Tibial artery (tissue), 4 donors: Measurements from ENCODE around the gene SYT8.
"Not testable (repeated sequence)": the region's sequence is repeated elsewhere in the genome, so short reads cannot be mapped to it uniquely, and the experiment has no call there.

Source experiments
- DNase-seq, 2 donors: peaks; one replicate each; pipeline ENCODE4 v3.0.0-alpha.2; 2019
- H3K27ac ChIP-seq, 2 donors: fragments of 200-600 bp; sonication (generic) in 1 of 2; 1 replicate in 1 of 2; 2 replicates in 1 of 2; pipeline ENCODE4 v1.5.1; 2018 to 2019; ENCODE audit warnings: mild to moderate bottlenecking in 1 of 2
- H3K27me3 ChIP-seq, 2 donors: fragments of 200-600 bp; sonication (generic) in 1 of 2; one replicate each; pipeline versions ENCODE4 v1.5.1 to v1.6.0; 2016 to 2019
- H3K36me3 ChIP-seq, 3 donors: fragments of 200-600 bp; sonication (generic) in 2 of 3; one replicate each; pipeline ENCODE4 v1.5.1; 2016 to 2019; ENCODE audit warnings: mild to moderate bottlenecking in 2 of 3
- H3K4me1 ChIP-seq, 4 donors: fragments of 200-600 bp; sonication (generic) in 2 of 4; 1 replicate in 3 of 4; 2 replicates in 1 of 4; pipeline ENCODE4 v1.5.1; 2016 to 2019
- H3K4me3 ChIP-seq, 2 donors: fragments of 200-600 bp; sonication (generic) in 1 of 2; 1 replicate in 1 of 2; 2 replicates in 1 of 2; pipeline ENCODE4 v1.5.1; 2018 to 2019; ENCODE audit warnings: mild to moderate bottlenecking in 2 of 2
- H3K9me3 ChIP-seq, 3 donors: fragments of 200-600 bp; sonication (generic) in 1 of 3; one replicate each; pipeline ENCODE4 v1.5.1; 2016 to 2019
- CTCF ChIP-seq, 2 experiments: fragments of 200-600 bp in 1 of 2; fragments of 450-650 bp in 1 of 2; IDR thresholded peaks; one replicate each; pipeline ENCODE4 v1.5.1; 2017 to 2019; ENCODE audit warnings: antibody characterized with exemption in 2 of 2, mild to moderate bottlenecking in 1 of 2, moderate library complexity in 1 of 2
- intact Hi-C: fragments of 100-400 bp; cut with DNase I; formaldehyde crosslinking; loops from one replicate; pipeline ENCODE4 v1.15.0; 2023; ENCODE audit warnings: low total_unique reads

SYT8 gene

GRCh38 chr11:1875093-1875850, 40.5 kb downstream of the SYT8 start:
- H3K4me3 ChIP-seq = no peak overlapping the region
- H3K4me1 ChIP-seq = peaks cover 0 to 58% (median 29%) of the 10 kb centered on the region in 4 donors
- intact Hi-C loops = loop anchor here (5.0 kb wide), 1 partner anchor 38 kb away; the partner anchor contains the start of gene TNNI2
- peak in 1 of 2 donors; percentile 65 for DNase-seq
- H3K9me3 ChIP-seq = no peaks in the 10 kb centered on the region
- peak overlapping the region; percentile 33 to 68 for H3K27ac ChIP-seq
- peaks cover 0 to 31% of the 10 kb centered on the region in 2 donors for H3K27me3 ChIP-seq
- no peaks in the 10 kb centered on the region for H3K36me3 ChIP-seq
- TF ChIP-seq CTCF (IDR thresholded peaks at IDR 0.05) = no peak

GRCh38 chr11:1875851-1876301, 41.1 kb downstream of the SYT8 start:
- H3K36me3 ChIP-seq, H3K4me3 ChIP-seq, H3K9me3 ChIP-seq: not testable (repeated sequence)
- peak overlapping the region; percentile 50 to 68 for H3K27ac ChIP-seq
- intact Hi-C loops = loop anchor here (5.0 kb wide), 1 partner anchor 39 kb away; the partner anchor contains the start of gene TNNI2
- peaks cover 0 to 58% (median 25%) of the 10 kb centered on the region in 4 donors for H3K4me1 ChIP-seq
- peaks cover 0 to 27% of the 10 kb centered on the region in 2 donors for H3K27me3 ChIP-seq
- peak in 1 of 2 donors; percentile 59 for DNase-seq

DNA sequence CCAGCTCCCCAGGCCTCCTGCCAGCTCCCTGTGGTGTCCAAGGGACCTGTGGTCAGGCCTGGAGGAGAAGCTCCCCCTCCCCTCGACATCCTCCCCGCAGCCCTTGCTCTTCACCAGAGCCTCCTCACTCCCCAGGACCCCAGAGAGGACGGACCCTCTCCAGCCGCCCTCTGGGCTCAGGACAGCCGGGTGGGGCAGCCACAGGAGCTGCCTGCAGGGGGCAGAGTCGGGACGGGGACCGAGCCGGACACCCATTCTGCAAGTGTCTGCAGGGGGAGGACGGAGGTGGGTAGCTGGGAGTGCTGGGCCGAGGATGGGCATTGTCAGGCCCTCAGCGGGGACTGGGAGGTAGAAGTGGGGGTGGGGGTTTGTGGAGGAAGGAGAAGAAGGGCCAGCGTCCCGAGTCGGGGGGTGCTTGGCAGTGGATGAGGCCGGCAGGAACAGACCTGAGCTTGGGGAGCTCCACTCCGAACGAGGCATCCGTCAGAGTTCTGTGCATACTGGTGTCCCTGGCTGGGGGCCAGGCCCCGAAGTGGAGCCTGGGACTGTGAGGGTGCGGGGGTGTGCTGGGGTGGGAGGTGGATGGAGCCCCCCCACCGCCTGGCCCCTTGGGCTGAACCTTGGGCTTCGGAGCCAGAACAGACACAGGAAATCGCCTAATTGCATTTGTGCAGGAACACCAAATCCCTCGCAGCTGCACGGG, 41.7 kb downstream of the SYT8 start:
- TF ChIP-seq CTCF (IDR thresholded peaks at IDR 0.05) = peak; percentile 20 to 32
- peaks cover 0 to 58% (median 25%) of the 10 kb centered on the region in 4 donors for H3K4me1 ChIP-seq
- no peaks in the 10 kb centered on the region for H3K9me3 ChIP-seq
- no peak overlapping the region for H3K4me3 ChIP-seq
- H3K36me3 ChIP-seq = no peaks in the 10 kb centered on the region
- peaks cover 0 to 23% of the 10 kb centered on the region in 2 donors for H3K27me3 ChIP-seq
- DNase-seq = peak; percentile 47 to 80
- intact Hi-C loops = loop anchor here (5.0 kb wide), 1 partner anchor 39 kb away; the partner anchor contains the start of gene TNNI2
- peak overlapping the region; percentile 50 to 68 for H3K27ac ChIP-seq

GRCh38 chr11:1877211-1878136, 42.7 kb downstream of the SYT8 start:
- peak; percentile 53 to 86 for DNase-seq
- Histone ChIP-seq H3K27ac (peak overlapping the region; percentile 50 to 68), H3K36me3 (no peaks in the 10 kb centered on the region), H3K9me3 (no peaks in the 10 kb centered on the region), H3K27me3 (peaks cover 0 to 19% of the 10 kb centered on the region in 2 donors), H3K4me1 (peaks cover 0 to 65% (median 32%) of the 10 kb centered on the region in 4 donors), H3K4me3 (no peak overlapping the region)
- TF ChIP-seq CTCF (IDR thresholded peaks at IDR 0.05) = no peak
- intact Hi-C loops = loop anchor here (5.0 kb wide), 1 partner anchor 40 kb away; the partner anchor contains the start of gene TNNI2

GRCh38 chr11:1878137-1879031, 43.6 kb downstream of the SYT8 start:
- intact Hi-C loops = loop anchor here (5.0 kb wide), 1 partner anchor 41 kb away; the partner anchor contains the start of gene TNNI2
- peak; percentile 19 to 65 for DNase-seq
- H3K4me1 ChIP-seq = peaks cover 0 to 60% (median 32%) of the 10 kb centered on the region in 4 donors

More at GRCh38 chr11:1878137-1879031, 43.6 kb downstream of the SYT8 start:
- TF ChIP-seq CTCF (IDR thresholded peaks at IDR 0.05) = no peak
- Histone ChIP-seq H3K9me3 (no peaks in the 10 kb centered on the region), H3K36me3 (peaks cover 0 to 1% (median 0%) of the 10 kb centered on the region in 3 donors), H3K4me3 (no peak overlapping the region), H3K27me3 (peaks cover 0 to 13% of the 10 kb centered on the region in 2 donors), H3K27ac (peak overlapping the region; percentile 29 to 68)
